Measurements from ENCODE around the gene KPTN. TPM values are rescaled to one million over a fixed set of nuclear protein-coding genes. Genes with fewer than 3 reads are reported as not detected.

The KPTN gene
- total and polyA plus RNA-seq, 2 donors (not counting 1 experiment from before 2014, with no cell fraction given) = 8.1 to 11.4 TPM

DNA sequence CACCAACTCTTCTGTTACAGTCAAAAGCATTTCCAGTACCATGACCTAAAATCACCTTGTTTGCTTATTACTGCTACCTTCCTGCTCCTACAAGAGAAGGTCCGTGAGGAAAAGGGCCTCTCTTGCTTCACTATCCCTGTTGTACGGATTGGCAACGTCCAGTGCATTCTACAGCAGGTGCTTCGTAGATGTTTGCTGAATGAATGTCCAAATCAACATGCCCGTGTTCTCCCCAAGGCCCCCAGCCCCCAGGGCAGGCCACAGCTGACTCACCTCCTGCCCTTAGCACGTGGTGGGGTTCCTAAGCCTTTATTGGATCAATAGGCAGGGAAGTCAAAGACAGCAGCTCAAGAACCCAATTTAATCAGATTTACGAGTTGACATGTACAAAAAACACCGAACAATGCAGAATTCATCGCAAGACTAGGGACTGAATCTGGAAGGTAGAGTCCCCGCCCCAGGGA lies 36.4 kb upstream of the KPTN start:
- peaks cover 0 to 12% (median 0%) of the 10 kb centered on the region in 3 donors for H3K9me3 ChIP-seq (ENCODE audit: control extremely low read depth in 1 of 3, control insufficient read depth in 2 of 3, insufficient read depth in 1 of 3, low read length in 2 of 3)
- TF ChIP-seq CTCF (IDR thresholded peaks at IDR 0.05) = no peak
- TF ChIP-seq EZH2 (IDR thresholded peaks at IDR 0.05; ENCODE audit: borderline replicate concordance, insufficient read depth, low read depth, low read length, poor library complexity, severe bottlenecking) = no peak
- H3K27me3 ChIP-seq (replicated peaks in 1 of 4; ENCODE audit: control extremely low read depth in 1 of 4, control insufficient read depth in 3 of 4, insufficient read depth in 4 of 4, low read length in 3 of 4) = peaks cover 2 to 51% (median 22%) of the 10 kb centered on the region in 4 experiments
- no peak overlapping the region for H3K4me2 ChIP-seq (replicated peaks; ENCODE audit: low read depth, low read length, poor library complexity, severe bottlenecking)
- ChIA-PET CTCF (interaction anchor here (1.0 to 1.5 kb wide), 2 partner anchors 8 to 10 kb away, joined by 3 read pairs; no protein-coding TSS in a partner anchor), POLR2A (no interaction called here)
- no peak for DNase-seq
- H3K27me3 Mint-ChIP-seq = peaks cover 23% of the 10 kb centered on the region
- ATAC-seq (ENCODE audit: low read depth) = no peak
- peaks cover 44% of the 10 kb centered on the region for H3K4me1 Mint-ChIP-seq
- no peak overlapping the region for H3K27ac Mint-ChIP-seq
- no peaks in the 10 kb centered on the region for H4K20me1 ChIP-seq (ENCODE audit: control insufficient read depth, insufficient read depth, low read length, poor library complexity, severe bottlenecking)
- H3K27ac ChIP-seq (ENCODE audit: low read length in 2 of 2) = no peak overlapping the region
- WGBS (ENCODE audit: insufficient coverage) = 90% methylated on average over 10 of the region's 10 CpGs
- intact Hi-C loops (cut with micrococcal nuclease) = no loop called here
- H3K9me3 Mint-ChIP-seq (ENCODE audit: insufficient read depth) = no peaks in the 10 kb centered on the region
- H3K9ac ChIP-seq (ENCODE audit: low read length) = no peak overlapping the region
- no peak overlapping the region for H3K4me3 ChIP-seq (ENCODE audit: control extremely low read depth in 1 of 5, extremely low read depth in 1 of 5, insufficient read depth in 1 of 5, low read depth in 2 of 5, low read length in 4 of 5)
- H3K4me1 ChIP-seq (ENCODE audit: control insufficient read depth in 2 of 2, insufficient read depth in 2 of 2, low read length in 2 of 2) = peaks cover 52 to 54% of the 10 kb centered on the region in 2 donors
- no peak overlapping the region for H2AFZ ChIP-seq (ENCODE audit: insufficient read depth, low read depth, low read length, poor library complexity, severe bottlenecking)
- H3K36me3 ChIP-seq (replicated peaks in 1 of 2; ENCODE audit: control extremely low read depth in 1 of 2, control insufficient read depth in 1 of 2, extremely low read depth in 1 of 2, insufficient read depth in 2 of 2, low read length in 1 of 2) = no peaks in the 10 kb centered on the region
- no peaks in the 10 kb centered on the region for H3K79me2 ChIP-seq (ENCODE audit: control insufficient read depth, insufficient read depth, low read length)
- no peak overlapping the region for H3K4me3 Mint-ChIP-seq

GRCh38 chr19:47518854-47519253 lies 34.8 kb upstream of the KPTN start:
- ChIA-PET POLR2A (interaction anchor here (0.6 to 1.0 kb wide), 3 partner anchors 15 to 65 kb away, joined by 3 to 8 read pairs (median 3); partner anchors contain the start of gene KPTN), CTCF (interaction anchor here (0.7 to 2.3 kb wide), 7 partner anchors 35 to 213 kb away, joined by 3 to 10 read pairs (median 3); partner anchors contain the start of genes DHX34 and KPTN)
- TF ChIP-seq EZH2 (IDR thresholded peaks at IDR 0.05; ENCODE audit: borderline replicate concordance, insufficient read depth, low read depth, low read length, poor library complexity, severe bottlenecking) = no peak
- TF ChIP-seq CTCF (IDR thresholded peaks at IDR 0.05) = no peak
- H3K27ac ChIP-seq (ENCODE audit: low read length in 2 of 2) = no peak overlapping the region
- Mint-ChIP-seq H3K27me3 (peaks cover 19% of the 10 kb centered on the region), H3K4me1 (peaks cover 59% of the 10 kb centered on the region), H3K9me3 (ENCODE audit: insufficient read depth) (no peaks in the 10 kb centered on the region), H3K27ac (peak overlapping the region; percentile 2), H3K4me3 (peak overlapping the region; percentile 15)
- H4K20me1 ChIP-seq (ENCODE audit: control insufficient read depth, insufficient read depth, low read length, poor library complexity, severe bottlenecking) = peaks cover 9% of the 10 kb centered on the region
- 92% methylated on average over 4 of the region's 9 CpGs for WGBS (ENCODE audit: insufficient coverage)
- no peak overlapping the region for H3K4me3 ChIP-seq (ENCODE audit: control extremely low read depth in 1 of 5, extremely low read depth in 1 of 5, insufficient read depth in 1 of 5, low read depth in 2 of 5, low read length in 4 of 5)
- DNase-seq = no peak
- H3K36me3 ChIP-seq (replicated peaks in 1 of 2; ENCODE audit: control extremely low read depth in 1 of 2, control insufficient read depth in 1 of 2, extremely low read depth in 1 of 2, insufficient read depth in 2 of 2, low read length in 1 of 2) = no peaks in the 10 kb centered on the region
- H3K4me1 ChIP-seq (ENCODE audit: control insufficient read depth in 2 of 2, insufficient read depth in 2 of 2, low read length in 2 of 2) = peaks cover 56 to 61% of the 10 kb centered on the region in 2 donors
- peaks cover 0 to 15% (median 0%) of the 10 kb centered on the region in 3 donors for H3K9me3 ChIP-seq (ENCODE audit: control extremely low read depth in 1 of 3, control insufficient read depth in 2 of 3, insufficient read depth in 1 of 3, low read length in 2 of 3)
- ATAC-seq (ENCODE audit: low read depth) = no peak
- peak overlapping the region; percentile 45 for H3K4me2 ChIP-seq (replicated peaks; ENCODE audit: low read depth, low read length, poor library complexity, severe bottlenecking)
- no peak overlapping the region for H3K9ac ChIP-seq (ENCODE audit: low read length)
- peaks cover 10% of the 10 kb centered on the region for H3K79me2 ChIP-seq (ENCODE audit: control insufficient read depth, insufficient read depth, low read length)
- H3K27me3 ChIP-seq (replicated peaks in 1 of 4; ENCODE audit: control extremely low read depth in 1 of 4, control insufficient read depth in 3 of 4, insufficient read depth in 4 of 4, low read length in 3 of 4) = peaks cover 2 to 41% (median 19%) of the 10 kb centered on the region in 4 experiments
- intact Hi-C loops (cut with micrococcal nuclease) = loop anchor here (1.0 to 10.0 kb wide), 4 partner anchors 58 to 738 kb away; partner anchors contain the start of genes AP2S1 and CARD8
- no peak overlapping the region for H2AFZ ChIP-seq (ENCODE audit: insufficient read depth, low read depth, low read length, poor library complexity, severe bottlenecking)
